Mucosa of rectum (tissue), 2 donors: Measurements from ENCODE around the gene ABCC3.
A peak's percentile ranks its signal among the peaks of the same experiment; 100 is the strongest.
"Not testable (repeated sequence)": the region's sequence is repeated elsewhere in the genome, so short reads cannot be mapped to it uniquely, and the experiment has no call there.

Experiments
- H3K27ac ChIP-seq, 2 donors: one replicate each; pipeline ENCODE4 v1.7.0; 2013; ENCODE audit warnings: inconsistent platforms in 2 of 2, low read depth in 2 of 2, low read length in 2 of 2
- H3K27me3 ChIP-seq, 2 donors: one replicate each; pipeline ENCODE4 v1.7.0; 2013; ENCODE audit warnings: low read length in 2 of 2; ENCODE audit not compliant: control insufficient read depth in 2 of 2, insufficient read depth in 2 of 2
- H3K36me3 ChIP-seq, 2 donors: one replicate each; pipeline ENCODE4 v1.7.0; 2013; ENCODE audit warnings: low read length in 2 of 2; ENCODE audit not compliant: control insufficient read depth in 2 of 2, insufficient read depth in 2 of 2
- H3K4me1 ChIP-seq, 2 donors: one replicate each; pipeline ENCODE4 v1.7.0; 2013; ENCODE audit warnings: low read length in 2 of 2, mild to moderate bottlenecking in 1 of 2; ENCODE audit not compliant: control insufficient read depth in 2 of 2, insufficient read depth in 2 of 2
- H3K4me3 ChIP-seq, 2 donors: one replicate each; pipeline ENCODE4 v1.7.0; 2013; ENCODE audit warnings: low read length in 2 of 2
- H3K9ac ChIP-seq, 2 donors: one replicate each; pipeline ENCODE4 v1.7.0; 2013; ENCODE audit warnings: low read length in 2 of 2, low read depth in 1 of 2, mild to moderate bottlenecking in 1 of 2
- H3K9me3 ChIP-seq, 2 donors: one replicate each; pipeline ENCODE4 v1.7.0; 2013; ENCODE audit warnings: low read length in 2 of 2; ENCODE audit not compliant: control insufficient read depth in 2 of 2
- donor health status: healthy.
- donor health status: Normal muscosa, but diverticular disease.

Gene ABCC3

DNA sequence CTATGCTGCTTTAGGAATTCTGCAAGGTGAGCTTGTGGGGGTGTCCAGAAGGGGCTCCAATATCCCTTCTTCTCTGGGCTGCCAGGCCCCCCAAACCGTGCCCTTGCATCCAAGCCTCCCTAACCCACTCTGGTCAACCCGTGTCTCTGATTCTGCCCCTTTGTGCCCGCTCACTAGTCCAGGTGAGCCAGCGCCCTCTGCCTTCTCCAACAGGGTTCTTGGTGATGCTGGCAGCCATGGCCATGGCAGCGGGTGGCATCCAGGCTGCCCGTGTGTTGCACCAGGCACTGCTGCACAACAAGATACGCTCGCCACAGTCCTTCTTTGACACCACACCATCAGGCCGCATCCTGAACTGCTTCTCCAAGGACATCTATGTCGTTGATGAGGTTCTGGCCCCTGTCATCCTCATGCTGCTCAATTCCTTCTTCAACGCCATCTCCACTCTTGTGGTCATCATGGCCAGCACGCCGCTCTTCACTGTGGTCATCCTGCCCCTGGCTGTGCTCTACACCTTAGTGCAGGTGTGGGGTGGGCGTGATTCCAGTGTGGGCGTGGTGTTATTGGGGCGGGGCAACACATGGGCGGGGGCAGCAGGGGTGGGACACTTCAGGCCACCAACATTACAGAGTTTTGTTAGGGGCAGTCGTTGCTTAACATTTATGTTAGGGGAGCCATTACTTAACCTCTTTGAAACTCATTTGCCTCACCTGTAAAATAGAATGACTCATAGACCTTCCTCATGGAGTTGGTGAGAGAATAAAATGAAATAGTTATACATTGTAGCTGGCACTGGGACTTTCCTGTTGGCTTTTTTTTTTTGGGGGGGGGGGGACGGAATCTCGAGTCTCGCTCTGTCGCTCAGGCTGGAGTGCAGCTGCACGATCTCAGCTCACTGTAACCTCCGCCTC is 41.6 kb downstream of the ABCC3 start:
- Histone ChIP-seq H3K36me3 (peaks cover 27 to 31% of the 10 kb centered on the region in 2 donors), H3K4me1 (peaks cover 18 to 29% of the 10 kb centered on the region in 2 donors), H3K9me3 (no peaks in the 10 kb centered on the region), H3K27ac (peak overlapping the region; percentile 66 to 77), H3K4me3 (no peak overlapping the region), H3K9ac (no peak overlapping the region), H3K27me3 (no peaks in the 10 kb centered on the region)

DNA sequence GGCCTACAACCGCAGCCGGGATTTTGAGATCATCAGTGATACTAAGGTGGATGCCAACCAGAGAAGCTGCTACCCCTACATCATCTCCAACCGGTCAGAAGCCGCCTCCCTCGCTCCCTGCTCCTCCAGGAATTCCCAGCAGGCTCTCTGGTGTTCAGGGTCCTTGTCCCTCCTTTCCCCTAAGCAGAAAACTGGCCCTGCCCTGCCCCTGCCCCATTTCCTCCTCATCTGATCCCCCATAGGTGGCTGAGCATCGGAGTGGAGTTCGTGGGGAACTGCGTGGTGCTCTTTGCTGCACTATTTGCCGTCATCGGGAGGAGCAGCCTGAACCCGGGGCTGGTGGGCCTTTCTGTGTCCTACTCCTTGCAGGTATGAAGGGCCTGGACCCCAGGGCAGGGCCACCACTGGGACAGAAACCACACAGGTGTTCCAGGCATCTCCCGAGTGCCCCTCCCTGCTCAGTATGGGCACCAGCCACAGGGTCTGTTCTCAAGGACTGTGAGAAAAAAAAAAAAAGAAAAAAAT is 43.2 kb downstream of the ABCC3 start:
- Histone ChIP-seq H3K4me1 (peaks cover 24 to 40% of the 10 kb centered on the region in 2 donors), H3K36me3 (peaks cover 22 to 31% of the 10 kb centered on the region in 2 donors), H3K27me3 (no peaks in the 10 kb centered on the region), H3K27ac (no peak overlapping the region), H3K9me3 (no peaks in the 10 kb centered on the region), H3K4me3 (no peak overlapping the region), H3K9ac (no peak overlapping the region)

- Histone ChIP-seq H3K9me3 (no peaks in the 10 kb centered on the region), H3K27me3 (no peaks in the 10 kb centered on the region), H3K4me3 (no peak overlapping the region), H3K9ac (no peak overlapping the region), H3K4me1 (peaks cover 26 to 46% of the 10 kb centered on the region in 2 donors), H3K27ac (no peak overlapping the region), H3K36me3 (peaks cover 22 to 28% of the 10 kb centered on the region in 2 donors)
These were observed 44.4 kb downstream of the ABCC3 start for GRCh38 chr17:50679008-50679544.

- Histone ChIP-seq H3K36me3 (peaks cover 22 to 28% of the 10 kb centered on the region in 2 donors), H3K9ac (no peak overlapping the region), H3K27me3 (no peaks in the 10 kb centered on the region), H3K9me3 (no peaks in the 10 kb centered on the region), H3K4me3 (no peak overlapping the region), H3K4me1 (peaks cover 29 to 49% of the 10 kb centered on the region in 2 donors), H3K27ac (no peak overlapping the region)
These were observed 45.4 kb downstream of the ABCC3 start for GRCh38 chr17:50680126-50680525.

DNA sequence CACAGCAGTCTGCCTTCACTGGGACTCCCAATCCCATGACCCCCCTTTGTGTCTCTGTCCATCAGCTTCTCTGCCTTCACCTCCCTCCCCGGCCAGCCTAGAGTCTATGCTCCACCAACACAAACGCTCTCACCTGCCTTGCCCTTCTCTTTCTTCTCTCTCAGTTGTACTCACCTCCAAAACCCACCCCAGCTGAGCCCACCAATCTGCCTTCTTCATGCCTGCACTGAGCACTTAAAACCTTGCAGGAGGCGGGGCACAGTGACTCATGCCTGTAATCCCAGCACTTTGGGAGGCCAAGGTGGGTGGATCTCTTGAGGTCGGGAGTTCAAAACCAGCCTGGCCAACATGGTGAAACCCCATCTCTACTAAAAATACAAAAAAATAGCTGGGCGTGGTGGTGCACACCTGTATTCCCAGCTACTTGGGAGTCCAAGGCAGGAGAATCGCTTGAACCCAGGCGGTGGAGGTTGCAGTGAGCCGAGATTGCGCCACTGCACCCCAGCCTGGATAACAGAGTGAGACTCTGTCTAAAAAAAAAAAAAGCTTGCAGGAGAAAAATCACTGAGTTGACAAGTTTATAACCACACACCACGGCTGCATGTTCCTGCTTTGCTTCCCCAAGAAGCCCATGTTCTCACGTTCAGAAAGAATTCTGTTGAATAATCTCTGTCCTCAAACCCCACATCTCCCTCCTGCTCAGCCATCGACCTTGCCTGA is 46.0 kb downstream of the ABCC3 start:
- not testable (repeated sequence) for H3K27me3 ChIP-seq, H3K9ac ChIP-seq, H3K9me3 ChIP-seq
- Histone ChIP-seq H3K36me3 (peaks cover 22 to 28% of the 10 kb centered on the region in 2 donors), H3K4me3 (peak overlapping the region in 1 of 2 donors; percentile 9), H3K27ac (peak overlapping the region; percentile 32 to 38), H3K4me1 (peaks cover 29 to 49% of the 10 kb centered on the region in 2 donors)

- Histone ChIP-seq H3K4me3 (peak overlapping the region in 1 of 2 donors; percentile 9), H3K9ac (no peak overlapping the region), H3K4me1 (peaks cover 29 to 50% of the 10 kb centered on the region in 2 donors)
These were observed 46.9 kb downstream of the ABCC3 start for GRCh38 chr17:50681263-50682200.

GRCh38 chr17:50682441-50682840 is 47.8 kb downstream of the ABCC3 start:
- Histone ChIP-seq H3K27me3 (no peaks in the 10 kb centered on the region), H3K36me3 (peaks cover 17 to 21% of the 10 kb centered on the region in 2 donors), H3K9me3 (no peaks in the 10 kb centered on the region), H3K4me1 (peaks cover 38 to 59% of the 10 kb centered on the region in 2 donors), H3K4me3 (no peak overlapping the region), H3K27ac (peak overlapping the region in 1 of 2 donors; percentile 9), H3K9ac (peak overlapping the region in 1 of 2 donors; percentile 52)

More at GRCh38 chr17:50681263-50682200, 46.9 kb downstream of the ABCC3 start:
- Histone ChIP-seq H3K36me3 (peaks cover 18 to 25% of the 10 kb centered on the region in 2 donors), H3K27ac (peak overlapping the region; percentile 32 to 38), H3K27me3 (no peaks in the 10 kb centered on the region), H3K9me3 (no peaks in the 10 kb centered on the region)

DNA sequence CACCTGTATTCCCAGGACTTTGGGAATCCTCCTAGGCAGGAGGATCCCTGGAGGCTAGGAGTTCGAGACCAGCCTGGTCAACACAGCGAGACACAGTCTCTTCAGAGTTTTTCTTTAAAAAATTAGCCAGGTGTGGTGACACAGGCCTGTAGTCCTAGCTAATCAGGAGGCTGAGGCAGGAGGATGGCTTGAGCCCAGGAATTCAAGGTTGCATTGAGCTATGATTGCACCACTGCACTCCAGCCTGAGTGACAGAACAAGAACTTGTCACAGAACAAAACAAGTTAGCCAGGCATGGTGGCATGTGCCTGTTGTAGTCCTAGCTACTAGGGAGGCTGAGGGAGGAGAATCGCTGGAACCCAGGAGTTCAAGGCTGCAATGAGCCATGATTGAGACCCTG is 48.3 kb downstream of the ABCC3 start:
- Histone ChIP-seq H3K36me3 (peaks cover 15 to 16% of the 10 kb centered on the region in 2 donors), H3K9me3 (no peaks in the 10 kb centered on the region), H3K4me3 (no peak overlapping the region), H3K9ac (no peak overlapping the region), H3K27me3 (no peaks in the 10 kb centered on the region), H3K4me1 (peaks cover 41 to 62% of the 10 kb centered on the region in 2 donors), H3K27ac (peak overlapping the region in 1 of 2 donors; percentile 9)
